ENCODE measurements around the gene CISH.

The CISH gene

GRCh38 chr3:50611464-50612233 is at the start of gene CISH:
Gene CISH (minus strand): TSS chr3:50611774. CDS start chr3:50611650, 124 bp downstream.
- peak; percentile 72 to 97 for DNase-seq (ENCODE audit: low read depth in 1 of 2, low spot score in 1 of 2)
- in situ Hi-C loops (cut with HindIII; ENCODE audit: low pct_unique_long_range_greater_than_20kb, low sequenced_read_pairs), result no loop called here
- no peak for TF ChIP-seq JUND (IDR thresholded peaks at IDR 0.05; ENCODE audit: low read depth)

- in situ Hi-C loops (cut with HindIII; ENCODE audit: low pct_unique_long_range_greater_than_20kb, low sequenced_read_pairs), result no loop called here
- DNase-seq (ENCODE audit: low read depth in 1 of 2, low spot score in 1 of 2), result no peak
- TF ChIP-seq JUND (IDR thresholded peaks at IDR 0.05; ENCODE audit: low read depth), result no peak
These were observed 48.8 kb upstream of the CISH start for GRCh38 chr3:50660386-50660785.

- in situ Hi-C loops (cut with HindIII; ENCODE audit: low pct_unique_long_range_greater_than_20kb, low sequenced_read_pairs), result no loop called here
- TF ChIP-seq JUND (IDR thresholded peaks at IDR 0.05; ENCODE audit: low read depth), result no peak
These were observed 47.3 kb upstream of the CISH start for GRCh38 chr3:50658831-50659230.

GRCh38 chr3:50658416-50658815 is 46.8 kb upstream of the CISH start:
- in situ Hi-C loops (cut with HindIII; ENCODE audit: low pct_unique_long_range_greater_than_20kb, low sequenced_read_pairs), result no loop called here
- TF ChIP-seq JUND (IDR thresholded peaks at IDR 0.05; ENCODE audit: low read depth), result no peak
- DNase-seq (ENCODE audit: low read depth in 1 of 2, low spot score in 1 of 2), result no peak

More at GRCh38 chr3:50658831-50659230, 47.3 kb upstream of the CISH start:
- no peak for DNase-seq (ENCODE audit: low read depth in 1 of 2, low spot score in 1 of 2)

- DNase-seq (ENCODE audit: low read depth in 1 of 2, low spot score in 1 of 2), result no peak
- no peak for TF ChIP-seq JUND (IDR thresholded peaks at IDR 0.05; ENCODE audit: low read depth)
These were observed 46.2 kb upstream of the CISH start for GRCh38 chr3:50657816-50658215.

GRCh38 chr3:50657407-50657806 is 45.8 kb upstream of the CISH start:
- in situ Hi-C loops (cut with HindIII; ENCODE audit: low pct_unique_long_range_greater_than_20kb, low sequenced_read_pairs), result no loop called here
- no peak for DNase-seq (ENCODE audit: low read depth in 1 of 2, low spot score in 1 of 2)
- TF ChIP-seq JUND (IDR thresholded peaks at IDR 0.05; ENCODE audit: low read depth), result no peak

More at GRCh38 chr3:50657816-50658215, 46.2 kb upstream of the CISH start:
- in situ Hi-C loops (cut with HindIII; ENCODE audit: low pct_unique_long_range_greater_than_20kb, low sequenced_read_pairs), result no loop called here

GRCh38 chr3:50656417-50657195 is 45.0 kb upstream of the CISH start:
- no peak for TF ChIP-seq JUND (IDR thresholded peaks at IDR 0.05; ENCODE audit: low read depth)
- in situ Hi-C loops (cut with HindIII; ENCODE audit: low pct_unique_long_range_greater_than_20kb, low sequenced_read_pairs), result no loop called here

GRCh38 chr3:50655009-50655830 is 43.6 kb upstream of the CISH start:
- DNase-seq (ENCODE audit: low read depth in 1 of 2, low spot score in 1 of 2), result no peak
- in situ Hi-C loops (cut with HindIII; ENCODE audit: low pct_unique_long_range_greater_than_20kb, low sequenced_read_pairs), result no loop called here
- TF ChIP-seq JUND (IDR thresholded peaks at IDR 0.05; ENCODE audit: low read depth), result no peak

More at GRCh38 chr3:50656417-50657195, 45.0 kb upstream of the CISH start:
- no peak for DNase-seq (ENCODE audit: low read depth in 1 of 2, low spot score in 1 of 2)

GRCh38 chr3:50653937-50654595 is 42.5 kb upstream of the CISH start:
- in situ Hi-C loops (cut with HindIII; ENCODE audit: low pct_unique_long_range_greater_than_20kb, low sequenced_read_pairs), result no loop called here
- no peak for DNase-seq (ENCODE audit: low read depth in 1 of 2, low spot score in 1 of 2)
- no peak for TF ChIP-seq JUND (IDR thresholded peaks at IDR 0.05; ENCODE audit: low read depth)

GRCh38 chr3:50652709-50653108 is 41.1 kb upstream of the CISH start:
- no peak for TF ChIP-seq JUND (IDR thresholded peaks at IDR 0.05; ENCODE audit: low read depth)
- in situ Hi-C loops (cut with HindIII; ENCODE audit: low pct_unique_long_range_greater_than_20kb, low sequenced_read_pairs), result no loop called here
- peak; percentile 16 to 72 for DNase-seq (ENCODE audit: low read depth in 1 of 2, low spot score in 1 of 2)

GRCh38 chr3:50651920-50652529 is 40.5 kb upstream of the CISH start:
- no peak for TF ChIP-seq JUND (IDR thresholded peaks at IDR 0.05; ENCODE audit: low read depth)
- in situ Hi-C loops (cut with HindIII; ENCODE audit: low pct_unique_long_range_greater_than_20kb, low sequenced_read_pairs), result no loop called here
- no peak for DNase-seq (ENCODE audit: low read depth in 1 of 2, low spot score in 1 of 2)
